UCSD-AML1 (cell line): Measurements from ENCODE around the gene KCTD21.
A peak's percentile ranks its signal among the peaks of the same experiment; 100 is the strongest.

Experiments used
- DNase-seq: peaks from one replicate; lab custom pipeline; 2025; ENCODE audit not compliant: unreplicated experiment; lab: John Stamatoyannopoulos, UW

KCTD21 gene

DNA sequence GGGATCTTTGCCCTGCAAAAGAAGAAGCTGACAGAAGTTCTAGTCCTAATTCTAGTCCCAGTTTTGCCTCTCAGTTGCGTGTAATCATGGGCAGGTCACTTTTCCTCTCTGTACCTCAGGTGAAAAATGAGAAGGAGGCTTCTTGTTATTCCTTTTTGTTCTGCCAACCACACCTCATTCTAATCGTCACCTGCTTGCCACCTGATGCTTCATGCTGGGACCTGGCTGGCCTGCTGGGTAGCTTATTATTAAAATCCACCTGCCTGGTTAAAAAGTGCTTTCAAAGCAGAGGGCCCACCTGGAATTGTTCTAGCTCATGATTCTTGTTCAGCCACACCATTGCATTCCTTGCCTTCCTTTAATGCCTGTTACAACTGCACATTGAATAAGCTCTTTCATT lies 40.6 kb downstream of the KCTD21 start:
- DNase-seq = no peak

- no peak for DNase-seq
Measured at GRCh38 chr11:78145511-78146025, 42.9 kb downstream of the KCTD21 start.

DNA sequence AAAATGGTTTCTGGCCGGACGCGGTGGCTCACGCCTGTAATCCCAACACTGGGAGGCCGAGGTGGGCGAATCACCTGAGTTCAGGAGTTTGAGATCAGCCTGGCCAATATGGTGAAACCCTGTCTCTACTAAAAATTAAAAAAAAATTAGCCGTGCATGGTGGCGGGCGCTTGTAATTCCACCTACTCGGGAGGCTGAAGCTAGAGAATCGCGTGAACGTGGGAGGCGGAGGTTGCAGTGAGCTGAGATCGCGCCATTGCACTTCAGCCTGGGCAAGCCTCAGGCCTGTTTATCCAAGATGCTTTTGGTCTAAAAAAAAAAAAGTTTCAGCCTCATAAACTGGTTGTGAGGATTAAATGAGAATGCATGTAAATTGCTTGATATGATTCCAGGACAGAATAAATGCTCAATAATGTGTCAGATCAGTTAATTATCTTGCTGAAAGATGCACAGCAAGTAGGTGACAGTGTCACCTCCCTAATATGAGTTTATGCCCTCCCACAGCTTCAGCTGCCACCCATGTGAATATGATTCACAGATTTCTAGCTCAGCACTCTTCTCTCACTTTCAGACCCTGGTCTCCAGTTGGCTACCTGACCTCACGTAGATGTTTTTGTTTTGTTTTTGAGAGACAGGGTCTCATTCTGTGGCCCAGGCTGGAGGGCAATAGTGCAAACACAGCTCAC lies 47.9 kb downstream of the KCTD21 start:
- no peak for DNase-seq

- DNase-seq = peak; percentile 95
Measured at GRCh38 chr11:78139422-78140391, 48.7 kb downstream of the KCTD21 start, which contains the start of gene ALG8. Gene ALG8 (minus strand): TSS chr11:78139626. CDS start chr11:78139588, 38 bp downstream.

DNA sequence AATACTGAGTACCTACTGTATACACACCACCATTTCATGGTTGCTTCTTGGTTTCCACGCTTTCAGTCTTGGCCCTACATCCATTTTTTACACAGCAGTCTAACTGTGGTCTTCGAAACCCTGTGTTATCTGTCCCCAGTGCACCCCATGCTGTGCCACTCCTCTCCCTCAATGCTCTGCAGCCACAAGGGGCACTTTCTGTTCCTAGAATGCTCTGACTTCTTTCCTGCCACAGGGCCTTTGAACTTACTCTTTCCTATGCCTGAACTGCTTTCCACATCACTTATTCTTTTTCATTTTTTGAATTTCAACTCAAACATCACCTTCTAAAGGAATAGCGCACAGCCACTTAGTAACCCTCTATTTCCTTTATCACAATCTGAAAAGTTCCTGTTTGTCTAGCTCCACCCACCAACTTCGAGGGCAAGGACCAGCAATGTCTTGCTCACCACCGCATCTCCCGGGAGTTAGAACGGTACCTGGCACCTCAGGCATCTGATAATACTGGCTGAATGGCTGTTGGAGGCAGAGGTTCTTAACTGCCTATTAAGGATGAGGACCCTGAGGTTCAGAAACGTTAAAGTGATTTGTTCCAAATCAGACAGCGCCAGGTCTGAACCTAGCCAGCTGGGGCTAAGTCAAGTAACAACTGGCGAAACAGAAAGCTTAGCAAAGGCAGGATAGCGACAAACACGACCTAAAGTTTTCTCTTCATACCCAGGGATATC lies 49.6 kb downstream of the KCTD21 start:
- peak; percentile 38 for DNase-seq

- no peak for DNase-seq
Measured at GRCh38 chr11:78138291-78138690, 50.1 kb downstream of the KCTD21 start.

GRCh38 chr11:78132475-78132874 lies 56.0 kb downstream of the KCTD21 start:
- no peak for DNase-seq

DNA sequence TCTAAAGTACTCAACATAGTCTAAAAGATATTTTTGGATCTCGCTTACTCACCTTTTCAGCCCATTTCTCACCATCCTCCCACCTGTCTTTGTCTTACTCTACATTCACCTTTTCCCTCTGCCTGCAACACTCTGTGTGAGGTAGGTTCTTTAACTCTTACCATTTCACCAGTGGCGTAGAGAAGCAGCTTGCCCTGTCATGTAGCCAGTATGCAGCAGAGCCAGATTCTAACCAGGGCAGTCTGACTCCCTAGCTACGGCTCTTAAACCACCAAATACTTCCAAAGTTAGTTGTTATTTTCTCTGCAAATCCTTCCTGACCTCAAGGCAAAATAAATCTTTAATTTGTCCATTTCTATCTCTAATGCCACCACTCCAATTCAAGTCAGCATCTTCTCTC lies 56.5 kb downstream of the KCTD21 start:
- no peak for DNase-seq

GRCh38 chr11:78127403-78127802 lies 61.0 kb downstream of the KCTD21 start:
- DNase-seq = no peak
